Vagina (tissue), 2 donors: ENCODE measurements around the gene NAV2.

Source experiments
- CTCF ChIP-seq, 3 experiments: fragments of 450-650 bp in 2 of 3; fragments of 200-600 bp in 1 of 3; sonication (generic) in 1 of 3; IDR thresholded peaks; one replicate each; pipeline ENCODE4 v1.5.1; 2017 to 2019; ENCODE audit warnings: antibody characterized with exemption in 3 of 3, mild to moderate bottlenecking in 2 of 3, moderate library complexity in 2 of 3
- POLR2A ChIP-seq, 2 donors: fragments of 450-650 bp; IDR thresholded peaks; one replicate each; pipeline ENCODE4 v1.6.1; 2017; ENCODE audit warnings: antibody characterized with exemption in 2 of 2, mild to moderate bottlenecking in 2 of 2, moderate library complexity in 2 of 2
- POLR2AphosphoS5 ChIP-seq, 2 donors: sonication (generic); formaldehyde crosslinking; IDR thresholded peaks; one replicate each; pipeline ENCODE4 v1.9.0; 2017; ENCODE audit warnings: antibody characterized with exemption in 2 of 2, mild to moderate bottlenecking in 2 of 2, low read depth in 1 of 2; ENCODE audit not compliant: insufficient read depth in 1 of 2

DNA sequence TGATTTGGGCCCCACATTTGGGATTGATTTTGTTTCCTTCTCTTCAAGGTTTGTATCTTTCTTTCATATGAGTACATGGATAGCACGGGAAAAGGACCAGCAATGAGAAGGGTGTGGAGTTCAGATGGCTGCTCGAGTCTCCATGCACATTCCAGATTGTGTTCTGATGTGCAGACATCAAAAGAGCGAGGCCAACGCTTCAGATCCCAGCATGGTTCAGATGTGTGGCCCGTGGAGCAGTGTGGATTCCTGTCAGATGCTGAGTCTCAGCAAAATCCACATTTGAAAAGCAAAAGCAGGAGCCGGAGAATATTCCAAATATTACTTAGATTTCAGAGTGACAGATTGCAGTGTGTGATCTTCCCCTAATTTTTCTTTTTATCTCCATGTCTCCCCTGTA lies 228.2 kb downstream of the NAV2 start:
- no peak for TF ChIP-seq CTCF (IDR thresholded peaks at IDR 0.05)
- no peak for TF ChIP-seq POLR2AphosphoS5 (IDR thresholded peaks at IDR 0.05; ENCODE audit: insufficient read depth in 1 of 2, low read depth in 1 of 2)
- no peak for TF ChIP-seq POLR2A (IDR thresholded peaks at IDR 0.05)
